ENCODE measurements around the gene GNGT1. TPM values are rescaled to one million over a fixed set of nuclear protein-coding genes. Genes with fewer than 3 reads are reported as not detected.

The GNGT1 gene
- total RNA-seq, 1 experiment from 2014 or later = not detected

GRCh38 chr7:93948873-93949272 lies 42.5 kb downstream of the GNGT1 start:
- no peaks in the 10 kb centered on the region for H3K36me3 ChIP-seq (ENCODE audit: control insufficient read depth, insufficient read depth, low read length)

DNA sequence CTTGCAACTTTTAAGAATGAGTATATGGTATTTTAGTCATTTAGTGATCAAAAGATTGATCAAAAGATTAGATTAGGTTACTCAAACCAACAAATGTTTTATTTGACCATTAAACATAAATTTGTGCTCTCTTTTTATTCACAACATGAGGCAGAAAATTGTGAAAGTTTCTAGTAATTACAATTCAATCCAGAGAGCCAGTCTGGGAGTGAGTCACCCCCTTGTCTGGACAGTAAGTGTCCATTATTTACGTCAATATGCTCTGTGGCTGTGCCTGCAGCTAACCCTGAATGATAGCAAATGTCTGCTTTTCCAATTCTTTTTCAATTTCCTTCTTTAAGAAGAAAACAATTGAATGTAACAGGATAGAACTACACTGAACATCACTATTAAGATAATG lies 43.1 kb downstream of the GNGT1 start:
- H3K27me3 ChIP-seq (ENCODE audit: control insufficient read depth, insufficient read depth, low read length) = no peaks in the 10 kb centered on the region
- TF ChIP-seq SIN3A (IDR thresholded peaks at IDR 0.05; ENCODE audit: borderline replicate concordance, insufficient read depth, low read depth, low read length) (no peak), POLR2AphosphoS5 (IDR thresholded peaks at IDR 0.05; ENCODE audit: low read depth, low read length) (no peak), TCF7L2 (IDR thresholded peaks at IDR 0.05; ENCODE audit: low read depth, low read length) (no peak)
- TF ChIP-seq, protein P1, sequence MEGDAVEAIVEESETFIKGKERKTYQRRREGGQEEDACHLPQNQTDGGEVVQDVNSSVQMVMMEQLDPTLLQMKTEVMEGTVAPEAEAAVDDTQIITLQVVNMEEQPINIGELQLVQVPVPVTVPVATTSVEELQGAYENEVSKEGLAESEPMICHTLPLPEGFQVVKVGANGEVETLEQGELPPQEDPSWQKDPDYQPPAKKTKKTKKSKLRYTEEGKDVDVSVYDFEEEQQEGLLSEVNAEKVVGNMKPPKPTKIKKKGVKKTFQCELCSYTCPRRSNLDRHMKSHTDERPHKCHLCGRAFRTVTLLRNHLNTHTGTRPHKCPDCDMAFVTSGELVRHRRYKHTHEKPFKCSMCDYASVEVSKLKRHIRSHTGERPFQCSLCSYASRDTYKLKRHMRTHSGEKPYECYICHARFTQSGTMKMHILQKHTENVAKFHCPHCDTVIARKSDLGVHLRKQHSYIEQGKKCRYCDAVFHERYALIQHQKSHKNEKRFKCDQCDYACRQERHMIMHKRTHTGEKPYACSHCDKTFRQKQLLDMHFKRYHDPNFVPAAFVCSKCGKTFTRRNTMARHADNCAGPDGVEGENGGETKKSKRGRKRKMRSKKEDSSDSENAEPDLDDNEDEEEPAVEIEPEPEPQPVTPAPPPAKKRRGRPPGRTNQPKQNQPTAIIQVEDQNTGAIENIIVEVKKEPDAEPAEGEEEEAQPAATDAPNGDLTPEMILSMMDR (IDR thresholded peaks at IDR 0.05) = no peak
- H3K4me3 ChIP-seq (ENCODE audit: low read depth in 2 of 2, low read length in 2 of 2) = no peak overlapping the region
- DNase-seq (ENCODE audit: low read depth, low spot score) (no peak), ATAC-seq (no peak)
- intact Hi-C loops (cut with micrococcal nuclease; ENCODE audit: unreplicated experiment) = no loop called here
- H3K27ac ChIP-seq (ENCODE audit: low read length) = no peak overlapping the region
- no peaks in the 10 kb centered on the region for H3K4me1 ChIP-seq (ENCODE audit: control insufficient read depth, insufficient read depth, low read length)
- no TSS peak for BruUV-seq (replicated peaks)
- ChIA-PET POLR2A (no interaction called here), CTCF (no interaction called here)
- in situ Hi-C loops (cut with HindIII; ENCODE audit: low pct_unique_long_range_greater_than_20kb, low sequenced_read_pairs) = no loop called here
- H3K9me3 ChIP-seq (ENCODE audit: control insufficient read depth, insufficient read depth, low read depth, low read length) = no peaks in the 10 kb centered on the region
- no peaks in the 10 kb centered on the region for H3K36me3 ChIP-seq (ENCODE audit: control insufficient read depth, insufficient read depth, low read length)

More at GRCh38 chr7:93948873-93949272, 42.5 kb downstream of the GNGT1 start:
- TF ChIP-seq SIN3A (IDR thresholded peaks at IDR 0.05; ENCODE audit: borderline replicate concordance, insufficient read depth, low read depth, low read length) (no peak), TCF7L2 (IDR thresholded peaks at IDR 0.05; ENCODE audit: low read depth, low read length) (no peak), POLR2AphosphoS5 (IDR thresholded peaks at IDR 0.05; ENCODE audit: low read depth, low read length) (no peak)
- TF ChIP-seq, protein P2, sequence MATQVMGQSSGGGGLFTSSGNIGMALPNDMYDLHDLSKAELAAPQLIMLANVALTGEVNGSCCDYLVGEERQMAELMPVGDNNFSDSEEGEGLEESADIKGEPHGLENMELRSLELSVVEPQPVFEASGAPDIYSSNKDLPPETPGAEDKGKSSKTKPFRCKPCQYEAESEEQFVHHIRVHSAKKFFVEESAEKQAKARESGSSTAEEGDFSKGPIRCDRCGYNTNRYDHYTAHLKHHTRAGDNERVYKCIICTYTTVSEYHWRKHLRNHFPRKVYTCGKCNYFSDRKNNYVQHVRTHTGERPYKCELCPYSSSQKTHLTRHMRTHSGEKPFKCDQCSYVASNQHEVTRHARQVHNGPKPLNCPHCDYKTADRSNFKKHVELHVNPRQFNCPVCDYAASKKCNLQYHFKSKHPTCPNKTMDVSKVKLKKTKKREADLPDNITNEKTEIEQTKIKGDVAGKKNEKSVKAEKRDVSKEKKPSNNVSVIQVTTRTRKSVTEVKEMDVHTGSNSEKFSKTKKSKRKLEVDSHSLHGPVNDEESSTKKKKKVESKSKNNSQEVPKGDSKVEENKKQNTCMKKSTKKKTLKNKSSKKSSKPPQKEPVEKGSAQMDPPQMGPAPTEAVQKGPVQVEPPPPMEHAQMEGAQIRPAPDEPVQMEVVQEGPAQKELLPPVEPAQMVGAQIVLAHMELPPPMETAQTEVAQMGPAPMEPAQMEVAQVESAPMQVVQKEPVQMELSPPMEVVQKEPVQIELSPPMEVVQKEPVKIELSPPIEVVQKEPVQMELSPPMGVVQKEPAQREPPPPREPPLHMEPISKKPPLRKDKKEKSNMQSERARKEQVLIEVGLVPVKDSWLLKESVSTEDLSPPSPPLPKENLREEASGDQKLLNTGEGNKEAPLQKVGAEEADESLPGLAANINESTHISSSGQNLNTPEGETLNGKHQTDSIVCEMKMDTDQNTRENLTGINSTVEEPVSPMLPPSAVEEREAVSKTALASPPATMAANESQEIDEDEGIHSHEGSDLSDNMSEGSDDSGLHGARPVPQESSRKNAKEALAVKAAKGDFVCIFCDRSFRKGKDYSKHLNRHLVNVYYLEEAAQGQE (IDR thresholded peaks at IDR 0.05; ENCODE audit: insufficient read depth in 1 of 2, low read depth in 2 of 2, low read length in 1 of 2) = no peak
- TF ChIP-seq, protein P1 (IDR thresholded peaks at IDR 0.05) = no peak
- POLR2A ChIA-PET = no interaction called here
- H3K4me1 ChIP-seq (ENCODE audit: control insufficient read depth, insufficient read depth, low read length) = no peaks in the 10 kb centered on the region
- no TSS peak for BruUV-seq (replicated peaks)
- in situ Hi-C loops (cut with HindIII; ENCODE audit: low pct_unique_long_range_greater_than_20kb, low sequenced_read_pairs) = no loop called here
- H3K27me3 ChIP-seq (ENCODE audit: control insufficient read depth, insufficient read depth, low read length) = no peaks in the 10 kb centered on the region
- no peak for DNase-seq (ENCODE audit: low read depth, low spot score)
- CTCF ChIA-PET = no interaction called here
- no peak for ATAC-seq
- H3K27ac ChIP-seq (ENCODE audit: low read length) = no peak overlapping the region
- intact Hi-C loops (cut with micrococcal nuclease; ENCODE audit: unreplicated experiment) = no loop called here
- no peaks in the 10 kb centered on the region for H3K9me3 ChIP-seq (ENCODE audit: control insufficient read depth, insufficient read depth, low read depth, low read length)
- no peak overlapping the region for H3K4me3 ChIP-seq (ENCODE audit: low read depth in 2 of 2, low read length in 2 of 2)
